ENCODE measurements around the gene SYT1. TPM values are rescaled to one million over a fixed set of nuclear protein-coding genes. Genes with fewer than 3 reads are reported as not detected.

The SYT1 gene
- total and polyA plus RNA-seq, 2 of the 8 experiments (the other 6 are each of a cell fraction or from before 2014, with no cell fraction given), result 11.0 to 34.6 TPM

DNA sequence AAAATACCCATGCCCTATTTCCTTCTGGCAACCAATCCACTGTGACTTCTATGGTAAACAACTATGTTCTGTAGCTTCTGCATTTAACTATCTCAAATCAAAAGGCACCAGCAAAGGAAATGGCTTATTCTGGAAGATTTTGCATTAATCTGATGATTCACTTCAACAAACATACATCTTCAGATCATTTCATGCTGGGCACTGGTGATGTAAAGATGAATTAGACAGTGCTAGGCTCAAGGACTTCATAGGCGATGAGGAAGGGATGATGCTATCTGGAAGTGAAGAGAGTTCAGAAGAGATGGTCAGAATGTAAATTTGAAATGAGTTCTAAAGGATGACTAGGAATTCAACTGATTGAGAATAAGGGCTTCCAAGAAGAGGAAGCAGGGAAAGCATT, 462.9 kb downstream of the SYT1 start:
- no peak overlapping the region for H3K18ac ChIP-seq (ENCODE audit: extremely low read depth, low read length)
- no peaks in the 10 kb centered on the region for H3K36me3 ChIP-seq (ENCODE audit: control insufficient read depth in 2 of 4, insufficient read depth in 4 of 4, low read length in 3 of 4)
- no peak overlapping the region for H3K27ac ChIP-seq (ENCODE audit: low read depth, low read length)
- H4K91ac ChIP-seq (replicated peaks; ENCODE audit: insufficient read length, low read length), result no peak overlapping the region
- H3K27me3 ChIP-seq (replicated peaks in 1 of 4; ENCODE audit: control insufficient read depth in 3 of 4, extremely low read depth in 1 of 4, insufficient read depth in 3 of 4, low read length in 3 of 4), result peaks cover 0 to 2% (median 0%) of the 10 kb centered on the region in 4 experiments; a peak in 1 of 7 replicates
- no peaks in the 10 kb centered on the region for H3K79me2 ChIP-seq (ENCODE audit: control insufficient read depth in 1 of 2, insufficient read depth in 2 of 2, low read length in 2 of 2)
- no peak overlapping the region for H3K14ac ChIP-seq (ENCODE audit: insufficient read length)
- CTCF ChIA-PET (ENCODE audit: partially characterized antibody), result interaction anchor here (0.8 to 2.6 kb wide), 2 partner anchors 23 to 32 kb away, joined by 4 to 7 read pairs; no protein-coding TSS in a partner anchor
- no peak overlapping the region for H3K4ac ChIP-seq (replicated peaks; ENCODE audit: insufficient read length, low read depth, low read length)
- H3K23me2 ChIP-seq (ENCODE audit: low read depth, low read length), result no peaks in the 10 kb centered on the region
- no peak overlapping the region for H3K4me3 ChIP-seq (ENCODE audit: extremely low read depth in 1 of 4, insufficient read depth in 2 of 4, low read depth in 3 of 4, low read length in 4 of 4)
- H3K4me2 ChIP-seq (ENCODE audit: insufficient read depth in 1 of 2, low read depth in 2 of 2, low read length in 2 of 2), result no peak overlapping the region
- H3K4me1 ChIP-seq (replicated peaks in 1 of 4; ENCODE audit: control insufficient read depth in 3 of 4, insufficient read depth in 4 of 4, low read length in 3 of 4), result peaks cover 0 to 8% (median 2%) of the 10 kb centered on the region in 4 experiments; a peak in 1 of 7 replicates
- no peak overlapping the region for H3K9ac ChIP-seq (replicated peaks in 1 of 4; ENCODE audit: extremely low read depth in 1 of 4, low read depth in 3 of 4, low read length in 3 of 4)
- H2BK20ac ChIP-seq (ENCODE audit: low read length), result no peak overlapping the region
- DNase-seq (ENCODE audit: low read depth in 1 of 2, low spot score in 2 of 2), result no peak
- no peak overlapping the region for H3K23ac ChIP-seq (ENCODE audit: insufficient read length)
- no peaks in the 10 kb centered on the region for H3K9me3 ChIP-seq (ENCODE audit: insufficient read depth in 2 of 2, low read depth in 1 of 2, low read length in 1 of 2)
- H2BK15ac ChIP-seq (ENCODE audit: low read length), result no peak overlapping the region
- POLR2A ChIA-PET (ENCODE audit: partially characterized antibody), result no interaction called here
- 96% methylated on average over 1 of the region's 1 CpG; no CpG with 5 or more reads in 1 of the 2 experiments for WGBS, 2 experiments (ENCODE audit: extremely low coverage in 1 of 2, insufficient coverage in 1 of 2, insufficient read length in 1 of 2, insufficient replicate concordance in 2 of 2, low coverage in 1 of 2, low lambda C conversion rate in 2 of 2, missing lambda C conversion rate in 1 of 2)
- no peak overlapping the region for H4K8ac ChIP-seq (ENCODE audit: extremely low read depth, insufficient read depth, low read length)
- no peak for FAIRE-seq
- H2BK12ac ChIP-seq (ENCODE audit: low read depth, low read length), result no peak overlapping the region
- H2BK120ac ChIP-seq (replicated peaks; ENCODE audit: low read depth, low read length), result no peak overlapping the region
- H2BK5ac ChIP-seq (ENCODE audit: low read depth, low read length), result no peak overlapping the region
- H4K5ac ChIP-seq (ENCODE audit: insufficient read length, low read depth, low read length), result no peak overlapping the region
- H3K56ac ChIP-seq (replicated peaks; ENCODE audit: insufficient read length, low read depth, low read length), result no peak overlapping the region
- H2AK5ac ChIP-seq (ENCODE audit: low read depth, low read length), result no peak overlapping the region
- H2AFZ ChIP-seq (ENCODE audit: low read length), result no peak overlapping the region
- no peaks in the 10 kb centered on the region for H3K79me1 ChIP-seq (ENCODE audit: low read depth, low read length)
- no peaks in the 10 kb centered on the region for H4K20me1 ChIP-seq (replicated peaks in 1 of 2; ENCODE audit: control insufficient read depth in 1 of 2, insufficient read depth in 2 of 2, low read length in 2 of 2)
- TF ChIP-seq ZNF274 (IDR thresholded peaks at IDR 0.05; ENCODE audit: borderline replicate concordance, extremely low read depth, low read length) (no peak), SP4 (IDR thresholded peaks at IDR 0.05; ENCODE audit: low read length) (no peak), TAF1 (IDR thresholded peaks at IDR 0.05; ENCODE audit: low read depth, low read length) (no peak), CHD1 (IDR thresholded peaks at IDR 0.05; ENCODE audit: low read depth, low read length) (no peak), GABPA (IDR thresholded peaks at IDR 0.05; ENCODE audit: borderline replicate concordance, insufficient read depth, low read length) (no peak), RNF2 (IDR thresholded peaks at IDR 0.05; ENCODE audit: borderline replicate concordance, low read depth, low read length, missing control alignments, poor library complexity, severe bottlenecking) (no peak), RAD21 (IDR thresholded peaks at IDR 0.05 in 1 of 2, conservative IDR thresholded peaks at IDR 0.05 in 1 of 2; ENCODE audit: low read depth in 2 of 2, low read length in 2 of 2) (no peak), SP1 (IDR thresholded peaks at IDR 0.05; ENCODE audit: low read depth, low read length) (no peak), ATF3 (IDR thresholded peaks at IDR 0.05; ENCODE audit: insufficient read depth, low read depth, low read length) (no peak), ATF2 (IDR thresholded peaks at IDR 0.05; ENCODE audit: low read length) (no peak), SUZ12 (IDR thresholded peaks at IDR 0.05; ENCODE audit: low read length) (no peak)

All from H1 (cell line).